Left ventricle myocardium inferior (tissue), 1 donor: ENCODE measurements around the gene TBX1. TPM values are rescaled to one million over a fixed set of nuclear protein-coding genes. Genes with fewer than 3 reads are reported as not detected.

Source experiments
- DNase-seq: peaks from one replicate; pipeline ENCODE4 v3.0.0-alpha.2; 2020
- H3K27ac ChIP-seq: fragments of 200-600 bp; replicated peaks from 2 replicates; pipeline ENCODE4 v1.8.0; 2021
- H3K27me3 ChIP-seq: fragments of 200-600 bp; 2 replicates; pipeline ENCODE4 v1.8.0; 2021; ENCODE audit warnings: low read depth
- H3K36me3 ChIP-seq: fragments of 200-600 bp; 2 replicates; pipeline ENCODE4 v1.8.0; 2021
- H3K4me1 ChIP-seq: fragments of 200-600 bp; 2 replicates; pipeline ENCODE4 v1.8.0; 2021
- H3K4me3 ChIP-seq: fragments of 200-600 bp; 2 replicates; pipeline ENCODE4 v1.8.0; 2021; ENCODE audit warnings: mild to moderate bottlenecking, moderate library complexity
- H3K9me3 ChIP-seq: fragments of 200-600 bp; replicated peaks from 2 replicates; pipeline ENCODE4 v1.8.0; 2021
- CTCF ChIP-seq: fragments of 200-600 bp; IDR thresholded peaks from 2 replicates; pipeline ENCODE4 v1.8.0; 2021; ENCODE audit warnings: antibody characterized with exemption, mild to moderate bottlenecking, borderline replicate concordance
- intact Hi-C: fragments of 100-400 bp; cut with micrococcal nuclease; formaldehyde crosslinking; loops from one replicate; pipeline ENCODE4 v1.11.0; 2022
- total RNA-seq: library from RNA; stranded (reverse); fragmentation: NEBNext Ultra II Directional; extraction: Animal tissue kit (Norgen Biotek cat#: 25700); gene quantifications from one replicate; pipeline ENCODE4 v1.2.1, GENCODE V29; 2021
- donor health status: DM: no; HTN: yes; CAD: no; lungs with severe emphysema.

The TBX1 gene
- total RNA-seq, 1 donor from 2014 or later = 8.0 TPM

DNA sequence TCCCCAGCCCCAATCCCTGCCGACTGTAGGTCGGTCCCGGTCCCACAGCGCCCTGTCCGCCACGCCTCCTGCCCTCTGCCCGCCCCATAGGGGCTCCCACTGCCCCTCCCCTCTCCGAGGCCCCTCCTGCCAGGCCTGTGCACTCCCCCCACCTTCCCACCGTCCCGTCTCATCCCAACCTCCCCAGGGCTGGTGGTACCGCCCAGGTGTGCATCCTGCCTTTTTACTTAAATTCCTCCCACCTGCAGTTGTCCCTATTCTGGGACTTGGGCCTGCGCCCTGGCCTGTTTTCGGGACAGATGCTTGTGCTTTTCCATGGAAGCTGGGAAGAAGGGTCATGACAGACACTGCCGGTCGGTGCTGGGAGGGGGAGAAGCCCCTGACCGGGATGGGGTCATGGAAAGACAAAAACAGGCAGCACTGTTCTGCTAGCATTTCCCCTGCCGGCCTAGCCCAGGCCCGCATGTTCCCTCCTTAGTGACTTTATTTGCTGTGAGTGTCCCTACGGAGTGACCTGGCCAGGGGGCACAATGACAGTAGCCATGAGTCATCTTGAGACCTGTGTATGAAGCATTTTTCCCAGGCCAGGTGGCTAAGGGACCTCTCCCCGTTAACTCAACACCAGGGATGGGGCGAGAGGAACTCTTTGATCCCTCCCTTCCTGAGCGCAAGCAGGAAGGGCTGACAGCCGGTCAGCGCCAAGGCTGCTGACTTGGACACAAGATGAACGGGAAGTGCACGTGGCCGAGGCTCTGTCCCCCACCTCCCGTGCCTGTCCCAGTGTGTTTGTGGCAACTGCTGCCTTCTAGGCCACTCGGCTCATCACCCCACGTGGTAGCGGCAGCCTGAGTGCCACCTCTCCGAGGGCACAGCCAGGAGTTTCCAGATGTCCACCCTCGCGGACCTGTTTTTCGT, 7.1 kb downstream of the TBX1 start:
- Histone ChIP-seq H3K4me3 (peak overlapping the region; percentile 58), H3K27ac (no peak overlapping the region), H3K27me3 (peaks cover 100% of the 10 kb centered on the region), H3K9me3 (no peaks in the 10 kb centered on the region), H3K36me3 (no peaks in the 10 kb centered on the region), H3K4me1 (peaks cover 33% of the 10 kb centered on the region)
- intact Hi-C loops = no loop called here
- TF ChIP-seq CTCF = no peak
- peak; percentile 43 for DNase-seq

DNA sequence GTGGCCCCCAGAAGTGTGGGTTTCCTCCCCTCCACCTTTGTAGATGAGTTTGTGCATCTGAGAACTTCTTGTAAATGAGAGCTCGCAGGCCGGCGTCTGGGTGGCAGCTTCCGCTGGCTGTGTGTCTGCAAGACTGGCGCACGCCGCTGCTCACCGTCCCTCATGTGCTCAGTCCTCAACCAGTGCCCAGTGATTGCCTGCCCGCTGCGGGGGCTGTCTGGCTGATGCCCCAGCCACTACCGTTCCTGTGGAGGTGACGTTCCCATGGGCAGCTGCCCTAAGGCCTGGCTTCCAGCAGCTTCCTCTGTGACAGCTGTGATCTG, 8.8 kb downstream of the TBX1 start:
- Histone ChIP-seq H3K27me3 (peaks cover 99% of the 10 kb centered on the region), H3K9me3 (no peaks in the 10 kb centered on the region), H3K4me1 (peaks cover 44% of the 10 kb centered on the region), H3K4me3 (no peak overlapping the region), H3K36me3 (no peaks in the 10 kb centered on the region), H3K27ac (no peak overlapping the region)
- intact Hi-C loops = no loop called here
- no peak for TF ChIP-seq CTCF
- DNase-seq = no peak

DNA sequence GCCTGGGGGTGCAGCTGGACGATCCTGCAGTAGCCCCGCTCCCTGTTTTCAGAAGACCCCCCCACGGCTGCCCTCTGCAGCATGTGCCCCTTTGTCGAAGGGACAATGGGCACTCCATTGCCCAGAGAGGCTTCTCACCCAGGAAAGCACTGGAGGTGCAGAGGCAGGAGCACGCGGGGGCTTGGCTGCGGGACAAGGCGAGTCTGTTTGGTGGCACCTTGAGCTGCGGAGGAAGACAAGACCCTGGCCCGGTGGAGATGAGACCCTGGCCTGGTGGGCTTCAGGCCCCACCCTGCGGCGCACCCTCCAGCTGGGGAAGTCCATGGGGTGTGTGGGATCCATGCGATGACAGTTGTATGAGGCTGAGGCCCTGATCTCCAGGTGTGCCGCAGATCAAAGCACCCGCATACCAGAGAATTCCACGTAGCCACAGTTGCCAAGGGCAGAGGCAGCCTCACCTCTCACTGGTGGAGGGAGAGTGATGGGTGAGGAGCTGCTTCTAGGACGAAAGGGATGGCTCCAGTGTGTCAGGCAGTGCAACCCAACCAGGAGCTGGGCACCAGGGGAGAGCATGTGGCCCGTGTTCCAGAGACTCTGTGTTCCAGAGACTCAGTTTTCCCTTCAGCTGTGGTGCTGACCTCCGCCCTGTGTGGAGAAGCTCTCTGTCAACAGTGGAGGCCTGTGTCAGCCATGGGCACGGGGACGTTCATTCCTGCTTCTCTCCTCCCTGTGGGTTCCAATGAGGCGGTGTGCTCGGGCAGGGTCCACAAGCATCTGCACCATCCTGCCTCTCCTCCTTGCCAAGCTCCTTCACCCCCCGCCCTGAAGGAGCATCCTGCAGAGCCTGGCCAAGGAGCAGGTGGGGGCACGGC, 10.0 kb downstream of the TBX1 start:
- Histone ChIP-seq H3K27me3 (peaks cover 99% of the 10 kb centered on the region), H3K27ac (no peak overlapping the region)
- intact Hi-C loops = no loop called here

DNA sequence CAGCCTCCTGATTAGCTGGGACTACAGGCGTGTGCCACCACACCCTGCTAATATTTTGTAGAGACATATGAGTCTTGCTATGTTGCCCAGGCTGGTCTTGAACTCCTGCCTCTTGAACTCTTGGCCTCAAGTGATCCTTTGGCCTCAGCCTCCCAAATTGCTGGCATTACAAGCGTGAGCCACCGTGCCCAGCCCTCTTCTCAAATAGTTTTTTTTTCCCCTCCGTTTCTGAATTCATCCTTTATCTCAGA, 11.8 kb downstream of the TBX1 start:
- intact Hi-C loops = no loop called here
- Histone ChIP-seq H3K36me3 (no peaks in the 10 kb centered on the region), H3K27me3 (peaks cover 95% of the 10 kb centered on the region), H3K9me3 (no peaks in the 10 kb centered on the region), H3K4me1 (peaks cover 24% of the 10 kb centered on the region), H3K27ac (no peak overlapping the region), H3K4me3 (no peak overlapping the region)
- DNase-seq = no peak
- TF ChIP-seq CTCF = no peak

More for the DNA sequence above, 10.0 kb downstream of the TBX1 start:
- TF ChIP-seq CTCF = no peak
- Histone ChIP-seq H3K4me1 (peaks cover 39% of the 10 kb centered on the region), H3K9me3 (no peaks in the 10 kb centered on the region), H3K4me3 (no peak overlapping the region), H3K36me3 (no peaks in the 10 kb centered on the region)
- DNase-seq = no peak

DNA sequence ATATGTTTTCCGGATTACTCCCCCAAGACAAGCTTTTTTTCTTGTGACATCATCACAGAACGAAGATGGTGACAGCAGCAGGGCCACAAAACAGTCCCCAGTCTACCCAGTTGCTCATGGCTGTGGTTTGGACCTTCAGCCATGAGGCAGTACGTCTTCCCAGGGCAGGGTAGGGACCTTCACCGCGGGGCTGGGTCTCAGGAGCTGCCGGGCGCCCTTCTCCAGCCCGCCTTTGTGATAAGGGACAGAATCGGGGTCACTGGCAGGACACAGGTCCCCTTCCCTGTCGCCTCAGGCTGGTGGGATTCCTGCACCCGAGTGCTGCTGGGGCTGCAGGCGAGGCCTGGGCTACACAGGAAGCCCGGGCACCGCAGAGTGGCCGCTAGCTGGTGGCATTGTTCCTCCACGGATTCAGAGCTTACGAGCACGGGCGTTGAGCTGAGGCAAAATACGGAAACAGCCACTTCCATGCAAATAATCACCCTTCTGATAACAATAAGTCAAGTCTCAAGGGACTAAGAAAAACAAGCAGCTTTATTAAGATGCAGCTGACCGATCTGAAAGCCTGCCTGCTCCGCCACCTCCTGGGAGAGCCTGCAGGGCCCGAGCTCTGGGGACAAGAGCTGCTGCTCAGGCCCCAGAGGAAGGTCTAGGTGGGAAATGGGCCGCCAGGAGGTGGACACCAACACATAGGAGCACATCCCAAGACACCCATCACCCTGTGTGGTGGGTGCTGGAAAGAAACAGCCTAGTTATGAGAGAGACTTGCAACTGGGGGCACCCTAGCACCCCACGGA, 12.3 kb downstream of the TBX1 start:
- Histone ChIP-seq H3K9me3 (no peaks in the 10 kb centered on the region), H3K36me3 (no peaks in the 10 kb centered on the region), H3K27me3 (peaks cover 95% of the 10 kb centered on the region), H3K4me3 (no peak overlapping the region), H3K27ac (no peak overlapping the region), H3K4me1 (peaks cover 19% of the 10 kb centered on the region)
- DNase-seq = no peak
- intact Hi-C loops = no loop called here
- no peak for TF ChIP-seq CTCF
